Neural progenitor cell (in vitro differentiated cells): ENCODE measurements around the gene RNF212. TPM values are rescaled to one million over a fixed set of nuclear protein-coding genes. Genes with fewer than 3 reads are reported as not detected.
"Not testable (repeated sequence)": the region's sequence is repeated elsewhere in the genome, so short reads cannot be mapped to it uniquely, and the experiment has no call there.

ENCODE experiments used
- DNase-seq: peaks from one replicate; pipeline ENCODE4 v3.0.0-alpha.2; 2016; ENCODE audit warnings: low spot score
- H2AFZ ChIP-seq: fragments of 200-600 bp; sonication (generic); replicated peaks from 2 replicates; pipeline ENCODE4 v1.6.1; 2016; ENCODE audit warnings: antibody characterized with exemption
- H3F3A ChIP-seq: fragments of 200-600 bp; sonication (generic); 2 replicates; pipeline ENCODE4 v1.6.1; 2016; ENCODE audit warnings: antibody characterized with exemption, low read depth
- H3K27ac ChIP-seq: fragments of 200-600 bp; sonication (generic); 2 replicates; pipeline ENCODE4 v1.5.1; 2016; ENCODE audit warnings: mild to moderate bottlenecking
- H3K27me3 ChIP-seq: fragments of 200-600 bp; sonication (generic); 2 replicates; pipeline ENCODE4 v1.6.1; 2016; ENCODE audit warnings: mild to moderate bottlenecking, moderate library complexity
- H3K36me3 ChIP-seq: fragments of 200-600 bp; sonication (generic); 2 replicates; pipeline ENCODE4 v1.5.1; 2016
- H3K4me1 ChIP-seq: fragments of 200-600 bp; sonication (generic); 2 replicates; pipeline ENCODE4 v1.6.1; 2016; ENCODE audit warnings: mixed run types
- H3K4me2 ChIP-seq: fragments of 200-600 bp; sonication (generic); 2 replicates; pipeline ENCODE4 v1.6.1; 2016
- H3K4me3 ChIP-seq: fragments of 200-600 bp; sonication (generic); 2 replicates; pipeline ENCODE4 v1.5.1; 2016
- H3K79me2 ChIP-seq: fragments of 200-600 bp; sonication (generic); 2 replicates; pipeline ENCODE4 v1.6.1; 2016; ENCODE audit warnings: low read depth
- H3K9ac ChIP-seq: fragments of 200-600 bp; sonication (generic); 2 replicates; pipeline ENCODE4 v1.6.1; 2016
- H3K9me3 ChIP-seq: fragments of 200-600 bp; sonication (generic); 2 replicates; pipeline ENCODE4 v1.5.1; 2016; ENCODE audit warnings: low read depth
- H4K20me1 ChIP-seq: fragments of 200-600 bp; sonication (generic); 2 replicates; pipeline ENCODE4 v1.6.1; 2016; ENCODE audit warnings: low read depth
- H3K27ac Mint-ChIP-seq: 3 replicates; pipeline ENCODE4 v1.8.0; 2021; ENCODE audit warnings: mixed read lengths
- H3K27me3 Mint-ChIP-seq: 2 replicates; pipeline ENCODE4 v1.8.0; 2022; ENCODE audit warnings: low read depth, mild to moderate bottlenecking, inconsistent platforms, moderate library complexity, mixed read lengths; ENCODE audit not compliant: insufficient read depth
- H3K36me3 Mint-ChIP-seq: 3 replicates; pipeline ENCODE4 v1.8.0; 2021; ENCODE audit warnings: mixed read lengths
- H3K4me1 Mint-ChIP-seq: 3 replicates; pipeline ENCODE4 v1.8.0; 2021; ENCODE audit warnings: mixed read lengths
- H3K4me3 Mint-ChIP-seq: 3 replicates; pipeline ENCODE4 v1.8.0; 2021; ENCODE audit warnings: mild to moderate bottlenecking, moderate library complexity, mixed read lengths
- H3K9me3 Mint-ChIP-seq: 3 replicates; pipeline ENCODE4 v1.8.0; 2020; ENCODE audit warnings: mixed read lengths
- EZH2 ChIP-seq: fragments of 200-600 bp; sonication (generic); IDR thresholded peaks from 2 replicates; pipeline ENCODE4 v1.6.1; 2017; ENCODE audit warnings: antibody characterized with exemption, mild to moderate bottlenecking, moderate library complexity
- total RNA-seq: library from RNA; depleted of rRNA; stranded (reverse); fragments of >200 nt; gene quantifications from 2 replicates; pipeline ENCODE4 v1.2.3, GENCODE V29; 2015; ENCODE audit warnings: low replicate concordance
- TF ChIP-seq, protein P1 (sequence below): fragments of 200-600 bp; sonication (generic); IDR thresholded peaks from 2 replicates; pipeline ENCODE4 v1.5.1; 2017; ENCODE audit warnings: antibody characterized with exemption, mild to moderate bottlenecking

RNF212 gene
- total RNA-seq, 1 donor from 2014 or later = 3.4 TPM

DNA sequence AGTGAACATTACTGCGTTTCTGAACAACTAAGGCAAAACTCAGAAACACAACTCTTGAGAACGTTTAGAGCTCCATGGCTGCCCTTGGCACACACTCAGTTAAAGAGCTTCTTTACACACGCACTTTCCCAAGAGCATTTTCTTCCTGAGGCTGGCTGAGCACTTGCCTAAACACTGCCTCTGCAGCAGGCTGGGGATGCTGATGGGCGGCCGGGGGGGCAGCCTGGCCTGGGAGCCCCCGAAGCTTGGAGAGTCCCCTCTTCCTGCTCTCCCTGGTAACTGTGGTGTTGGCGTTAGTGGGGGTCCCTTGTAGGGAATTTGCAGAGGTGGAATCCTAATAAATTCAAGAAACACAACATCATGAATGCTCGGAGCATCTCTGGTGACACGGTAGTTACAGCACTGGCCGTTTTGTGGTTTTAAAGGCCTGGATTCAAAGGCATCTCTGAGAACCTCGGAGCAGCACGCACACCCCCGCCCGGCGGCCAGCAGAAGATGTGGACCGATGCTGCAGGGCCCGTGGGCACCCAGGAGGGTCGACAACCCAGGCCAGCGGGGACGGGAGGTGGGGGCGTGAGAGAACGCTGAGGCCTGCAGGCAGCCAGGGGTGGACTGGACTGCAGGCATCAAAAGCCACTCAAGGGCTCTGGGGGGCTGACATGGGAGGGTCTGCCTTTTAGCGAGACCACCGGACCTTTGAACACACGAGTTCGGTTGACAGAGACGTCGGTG, 56.5 kb downstream of the RNF212 start:
- peaks cover 44% of the 10 kb centered on the region for H3K4me1 Mint-ChIP-seq
- TF ChIP-seq, protein P1, sequence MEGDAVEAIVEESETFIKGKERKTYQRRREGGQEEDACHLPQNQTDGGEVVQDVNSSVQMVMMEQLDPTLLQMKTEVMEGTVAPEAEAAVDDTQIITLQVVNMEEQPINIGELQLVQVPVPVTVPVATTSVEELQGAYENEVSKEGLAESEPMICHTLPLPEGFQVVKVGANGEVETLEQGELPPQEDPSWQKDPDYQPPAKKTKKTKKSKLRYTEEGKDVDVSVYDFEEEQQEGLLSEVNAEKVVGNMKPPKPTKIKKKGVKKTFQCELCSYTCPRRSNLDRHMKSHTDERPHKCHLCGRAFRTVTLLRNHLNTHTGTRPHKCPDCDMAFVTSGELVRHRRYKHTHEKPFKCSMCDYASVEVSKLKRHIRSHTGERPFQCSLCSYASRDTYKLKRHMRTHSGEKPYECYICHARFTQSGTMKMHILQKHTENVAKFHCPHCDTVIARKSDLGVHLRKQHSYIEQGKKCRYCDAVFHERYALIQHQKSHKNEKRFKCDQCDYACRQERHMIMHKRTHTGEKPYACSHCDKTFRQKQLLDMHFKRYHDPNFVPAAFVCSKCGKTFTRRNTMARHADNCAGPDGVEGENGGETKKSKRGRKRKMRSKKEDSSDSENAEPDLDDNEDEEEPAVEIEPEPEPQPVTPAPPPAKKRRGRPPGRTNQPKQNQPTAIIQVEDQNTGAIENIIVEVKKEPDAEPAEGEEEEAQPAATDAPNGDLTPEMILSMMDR = no peak
- Histone ChIP-seq H3K27ac (no peak overlapping the region), H2AFZ (no peak overlapping the region), H3K4me2 (no peak overlapping the region), H3K27me3 (peaks cover 70% of the 10 kb centered on the region), H3K9ac (no peak overlapping the region), H3K79me2 (no peaks in the 10 kb centered on the region), H3K9me3 (no peaks in the 10 kb centered on the region), H3K36me3 (no peaks in the 10 kb centered on the region), H4K20me1 (no peaks in the 10 kb centered on the region), H3K4me3 (no peak overlapping the region), H3F3A (no peaks in the 10 kb centered on the region), H3K4me1 (peaks cover 4% of the 10 kb centered on the region)
- H3K9me3 Mint-ChIP-seq = peaks cover 2% of the 10 kb centered on the region
- DNase-seq = no peak
- no peak overlapping the region for H3K27ac Mint-ChIP-seq
- H3K27me3 Mint-ChIP-seq = peaks cover 12% of the 10 kb centered on the region
- H3K36me3 Mint-ChIP-seq = no peaks in the 10 kb centered on the region
- H3K4me3 Mint-ChIP-seq = no peak overlapping the region

DNA sequence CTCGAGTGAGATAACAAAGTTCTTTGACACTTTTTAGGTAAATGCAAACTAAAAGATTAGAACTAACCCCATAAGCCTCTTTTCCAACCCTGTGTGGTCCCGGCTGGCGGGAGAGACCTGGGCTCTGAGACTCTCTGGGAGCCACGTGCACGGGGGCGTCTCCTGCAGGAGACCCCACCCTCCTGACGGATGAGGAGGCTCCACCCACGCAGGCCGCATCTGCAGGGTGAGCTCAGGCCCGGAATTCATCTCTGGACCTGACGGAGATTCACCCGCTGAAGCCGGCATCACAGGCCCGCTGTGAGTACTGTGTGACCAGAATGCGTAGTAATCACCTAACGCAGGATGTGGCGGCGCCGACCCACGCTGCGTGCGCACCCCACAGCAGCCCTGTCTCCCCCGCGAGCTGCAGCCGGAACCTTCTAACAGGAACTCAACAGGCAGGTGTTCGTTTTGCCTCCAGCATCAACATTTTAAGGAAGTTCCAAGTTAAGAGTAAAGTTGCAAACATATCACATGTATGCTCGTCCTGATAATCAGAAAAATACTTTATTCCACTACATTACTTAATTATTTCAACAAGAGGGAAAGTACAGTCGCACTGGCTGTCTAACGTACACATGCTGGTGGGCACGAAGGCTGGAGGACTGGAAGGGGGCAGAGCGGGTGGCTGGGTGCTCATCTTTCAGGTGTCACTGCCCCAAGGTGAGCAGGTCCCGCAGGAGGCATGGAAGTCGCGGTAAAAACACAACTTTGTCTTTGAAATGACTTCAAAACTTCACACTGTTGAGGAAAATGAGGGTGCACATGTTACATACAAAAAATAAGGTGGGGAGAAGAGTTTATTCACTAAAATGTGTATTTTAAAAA, 57.4 kb downstream of the RNF212 start:
- Mint-ChIP-seq H3K4me1 (peaks cover 44% of the 10 kb centered on the region), H3K27ac (no peak overlapping the region), H3K9me3 (peaks cover 6% of the 10 kb centered on the region), H3K4me3 (peak overlapping the region; percentile 5), H3K36me3 (no peaks in the 10 kb centered on the region), H3K27me3 (peaks cover 20% of the 10 kb centered on the region)
- Histone ChIP-seq H3K36me3 (no peaks in the 10 kb centered on the region), H3K4me3 (no peak overlapping the region), H2AFZ (no peak overlapping the region), H3K4me2 (no peak overlapping the region), H3K4me1 (peaks cover 4% of the 10 kb centered on the region), H3K79me2 (no peaks in the 10 kb centered on the region), H3K9ac (no peak overlapping the region), H3K27me3 (peaks cover 74% of the 10 kb centered on the region), H3K27ac (no peak overlapping the region), H4K20me1 (no peaks in the 10 kb centered on the region), H3K9me3 (no peaks in the 10 kb centered on the region), H3F3A (no peaks in the 10 kb centered on the region)
- TF ChIP-seq, protein P1 = no peak
- TF ChIP-seq EZH2 = no peak
- peak; percentile 71 for DNase-seq

DNA sequence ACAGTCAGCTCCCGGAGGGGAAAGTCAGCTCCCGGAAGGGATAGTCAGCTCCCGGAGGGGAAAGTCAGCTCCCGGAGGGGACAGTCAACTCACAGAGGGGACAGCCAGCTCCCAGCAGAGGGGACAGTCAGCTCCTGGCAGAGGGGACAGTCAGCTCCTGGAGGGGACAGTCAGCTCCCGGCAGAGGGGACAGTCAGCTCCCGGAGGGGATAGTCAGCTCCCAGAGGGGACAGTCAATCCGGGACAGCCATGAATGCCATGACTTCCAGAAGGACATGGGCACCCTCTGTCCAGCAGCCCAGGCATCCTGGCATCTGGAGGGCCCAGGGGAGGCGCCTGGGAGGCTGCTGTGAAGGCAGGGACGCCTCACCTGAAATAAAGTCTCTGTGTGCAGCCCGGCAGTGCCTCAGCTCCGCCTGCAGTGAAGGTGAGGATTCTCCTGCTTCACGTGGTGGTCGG, 58.1 kb downstream of the RNF212 start:
- H3K4me3 Mint-ChIP-seq, H3K4me3 ChIP-seq, H3K79me2 ChIP-seq, H3K36me3 ChIP-seq, H3K9me3 Mint-ChIP-seq, H3K27ac ChIP-seq, H3K9me3 ChIP-seq, H3K4me2 ChIP-seq, DNase-seq, H4K20me1 ChIP-seq, H3K4me1 ChIP-seq, H3K27ac Mint-ChIP-seq, H3K9ac ChIP-seq, H3F3A ChIP-seq, H2AFZ ChIP-seq, H3K36me3 Mint-ChIP-seq: not testable (repeated sequence)
- peaks cover 20% of the 10 kb centered on the region for H3K27me3 Mint-ChIP-seq
- H3K4me1 Mint-ChIP-seq = peaks cover 39% of the 10 kb centered on the region
- H3K27me3 ChIP-seq = peaks cover 81% of the 10 kb centered on the region

DNA sequence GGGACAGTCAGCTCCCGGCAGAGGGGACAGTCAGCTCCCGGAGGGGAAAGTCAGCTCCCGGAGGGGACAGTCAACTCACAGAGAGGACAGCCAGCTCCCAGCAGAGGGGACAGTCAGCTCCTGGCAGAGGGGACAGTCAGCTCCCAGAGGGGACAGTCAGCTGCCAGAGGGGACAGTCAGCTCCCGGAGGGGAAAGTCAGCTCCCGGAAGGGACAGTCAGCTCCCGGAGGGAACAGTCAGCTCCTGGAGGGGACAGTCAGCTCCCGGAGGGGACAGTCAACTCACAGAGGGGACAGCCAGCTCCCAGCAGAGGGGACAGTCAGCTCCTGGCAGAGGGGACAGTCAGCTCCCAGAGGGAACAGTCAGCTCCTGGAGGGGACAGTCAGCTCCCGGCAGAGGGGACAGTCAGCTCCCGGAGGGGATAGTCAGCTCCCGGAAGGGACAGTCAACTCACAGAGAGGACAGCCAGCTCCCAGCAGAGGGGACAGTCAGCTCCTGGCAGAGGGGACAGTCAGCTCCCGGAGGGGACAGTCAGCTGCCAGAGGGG, 58.6 kb downstream of the RNF212 start:
- H3K27ac ChIP-seq, H3K36me3 Mint-ChIP-seq, H3K79me2 ChIP-seq, H3K4me1 ChIP-seq, H3K9me3 ChIP-seq, H3K9me3 Mint-ChIP-seq, H3K27ac Mint-ChIP-seq, H3K4me3 Mint-ChIP-seq, H3K4me3 ChIP-seq, H3K36me3 ChIP-seq, H3K4me2 ChIP-seq, H4K20me1 ChIP-seq, DNase-seq, H2AFZ ChIP-seq, H3F3A ChIP-seq, H3K9ac ChIP-seq: not testable (repeated sequence)
- H3K27me3 Mint-ChIP-seq = peaks cover 22% of the 10 kb centered on the region
- peaks cover 86% of the 10 kb centered on the region for H3K27me3 ChIP-seq
- peaks cover 39% of the 10 kb centered on the region for H3K4me1 Mint-ChIP-seq

DNA sequence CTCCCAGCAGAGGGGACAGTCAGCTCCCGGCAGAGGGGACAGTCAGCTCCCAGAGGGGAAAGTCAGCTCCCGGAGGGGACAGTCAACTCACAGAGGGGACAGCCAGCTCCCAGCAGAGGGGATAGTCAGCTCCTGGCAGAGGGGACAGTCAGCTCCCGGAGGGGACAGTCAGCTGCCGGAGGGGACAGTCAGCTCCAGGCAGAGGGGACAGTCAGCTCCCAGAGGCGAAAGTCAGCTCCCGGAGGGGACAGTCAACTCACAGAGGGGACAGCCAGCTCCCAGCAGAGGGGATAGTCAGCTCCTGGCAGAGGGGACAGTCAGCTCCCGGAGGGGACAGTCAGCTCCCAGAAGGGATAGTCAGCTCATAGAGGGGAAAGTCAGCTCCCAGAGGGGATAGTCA, 59.5 kb downstream of the RNF212 start:
- not testable (repeated sequence) for DNase-seq, H3K36me3 Mint-ChIP-seq, H3K4me1 ChIP-seq, H4K20me1 ChIP-seq, H3K9me3 Mint-ChIP-seq, H3K79me2 ChIP-seq, H3F3A ChIP-seq, H3K4me2 ChIP-seq, H3K9ac ChIP-seq, H3K27ac ChIP-seq, H3K4me3 ChIP-seq, H3K36me3 ChIP-seq, H2AFZ ChIP-seq, H3K4me3 Mint-ChIP-seq, H3K27ac Mint-ChIP-seq, H3K9me3 ChIP-seq
- Mint-ChIP-seq H3K4me1 (peaks cover 39% of the 10 kb centered on the region), H3K27me3 (peaks cover 24% of the 10 kb centered on the region)
- H3K27me3 ChIP-seq = peaks cover 95% of the 10 kb centered on the region
